Forelimb muscle (tissue), 1 donor: ENCODE data around the gene KIF25. TPM values are rescaled to one million over a fixed set of nuclear protein-coding genes. Genes with fewer than 3 reads are reported as not detected.

Experiments used
- DNase-seq: peaks from one replicate; pipeline ENCODE4 v3.0.0-alpha.2; 2013; ENCODE audit warnings: low read depth
- polyA plus RNA-seq: library from polyadenylated mRNA; unstranded; fragments of 120-200 nt; gene quantifications from one replicate; pipeline ENCODE4 v1.2.1, GENCODE V29; 2013; ENCODE audit not compliant: insufficient read length

KIF25 gene, protein sequence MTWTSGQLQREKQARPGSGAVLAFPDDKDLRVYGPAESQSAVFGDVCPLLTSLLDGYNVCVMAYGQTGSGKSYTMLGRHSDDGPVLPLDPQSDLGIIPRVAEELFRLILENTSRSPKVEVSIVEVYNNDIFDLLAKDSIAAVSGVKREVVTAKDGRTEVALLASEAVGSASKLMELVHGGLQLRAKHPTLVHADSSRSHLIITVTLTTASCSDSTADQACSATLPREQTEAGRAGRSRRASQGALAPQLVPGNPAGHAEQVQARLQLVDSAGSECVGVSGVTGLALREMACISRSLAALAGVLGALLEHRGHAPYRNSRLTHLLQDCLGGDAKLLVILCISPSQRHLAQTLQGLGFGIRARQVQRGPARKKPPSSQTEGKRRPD
- 0.73 TPM for polyA plus RNA-seq

DNA sequence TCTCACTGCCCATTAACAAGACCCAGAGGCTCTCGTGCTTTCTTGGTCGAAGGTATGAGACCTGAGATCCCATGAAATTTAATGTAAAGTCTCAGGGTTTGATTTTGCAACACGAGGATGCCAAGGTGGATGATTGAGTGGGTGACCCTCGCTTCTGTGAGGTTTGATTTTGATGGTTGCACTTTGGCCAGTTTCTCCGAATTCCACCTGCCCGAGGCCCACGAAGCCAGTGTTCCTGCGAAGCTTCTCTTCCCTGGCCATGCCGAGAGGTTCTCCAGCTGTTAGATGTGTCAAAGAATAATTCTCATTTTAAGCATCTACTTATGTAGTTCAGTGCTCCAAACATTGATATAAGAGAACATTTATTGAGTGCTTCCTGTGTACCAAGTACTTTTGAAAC lies at the start of gene KIF25:
Gene KIF25 (plus strand): TSS at position 30 of the 400 bp plus-strand sequence. CDS start 31,915 bp downstream, outside the sequence.
- DNase-seq, result no peak

DNA sequence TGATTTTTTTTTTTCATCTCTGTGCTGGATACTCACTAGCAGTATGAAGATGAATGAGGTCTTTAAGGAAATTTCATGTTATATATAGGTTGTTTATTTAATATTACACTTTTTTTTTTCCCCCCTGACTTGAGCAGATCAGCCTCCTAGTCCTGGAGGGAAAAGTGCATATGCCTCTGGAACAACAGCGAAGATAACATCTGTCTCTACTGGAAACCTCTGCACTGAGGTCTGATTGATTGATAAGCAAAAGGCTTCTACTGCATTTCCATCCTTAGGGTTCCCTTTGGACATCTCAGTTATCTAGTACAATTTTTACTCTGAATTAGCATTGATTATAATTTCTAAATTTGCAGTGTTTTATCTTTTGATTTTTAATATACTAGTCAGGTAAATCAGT lies 49.8 kb upstream of the KIF25 start:
- no peak for DNase-seq

GRCh38 chr6:167948716-167949115 lies 48.8 kb upstream of the KIF25 start:
- no peak for DNase-seq

DNA sequence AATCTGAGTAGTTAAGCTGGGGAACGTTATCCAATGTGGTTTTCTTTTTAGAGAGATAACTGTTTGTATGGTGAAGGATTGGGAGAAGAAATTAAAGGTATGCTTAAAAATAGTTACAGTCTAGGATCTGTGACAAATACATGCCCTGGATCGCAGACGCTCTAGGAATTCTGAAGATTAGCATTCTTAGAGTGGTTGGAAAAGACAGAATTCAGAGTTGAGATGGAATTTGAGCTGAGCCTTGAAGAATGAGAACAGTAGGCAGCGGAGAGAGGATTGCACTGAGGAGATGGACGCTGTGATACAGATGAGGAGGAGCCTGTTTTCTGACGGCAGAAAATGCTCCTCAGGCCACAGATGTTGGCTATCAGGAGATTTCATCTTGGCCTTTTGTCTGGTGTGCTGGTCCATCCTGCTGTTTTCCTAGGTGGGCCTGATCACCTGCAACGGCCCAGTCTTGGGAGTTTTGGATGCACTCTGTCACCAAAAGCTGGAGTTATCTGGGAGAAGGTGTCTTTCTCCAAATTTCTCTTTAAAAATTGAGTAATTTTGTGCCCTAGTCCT lies 48.3 kb upstream of the KIF25 start:
- no peak for DNase-seq

- DNase-seq, result no peak
These were observed 45.5 kb upstream of the KIF25 start for GRCh38 chr6:167951781-167952511.

- no peak for DNase-seq
These were observed 45.0 kb upstream of the KIF25 start for GRCh38 chr6:167952512-167952859.

DNA sequence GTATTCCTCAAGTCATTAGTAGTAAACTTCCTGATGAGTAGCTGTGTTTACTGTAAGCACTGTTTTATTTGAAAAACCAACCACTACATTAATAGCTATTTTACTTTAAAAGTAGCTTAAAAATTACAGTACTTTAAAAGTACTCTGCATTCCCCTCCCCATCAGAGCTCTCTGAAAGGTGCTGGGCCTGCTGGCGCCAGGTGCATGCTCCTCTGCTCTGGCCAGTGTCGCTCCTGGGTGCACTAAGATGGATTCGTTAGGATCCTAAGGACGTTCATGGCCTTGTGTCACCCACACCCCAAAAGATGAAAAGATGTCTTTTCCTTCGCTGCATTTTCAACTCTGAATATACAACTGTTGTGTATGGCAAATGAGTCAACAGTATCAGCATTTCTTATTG lies 43.9 kb upstream of the KIF25 start:
- no peak for DNase-seq

DNA sequence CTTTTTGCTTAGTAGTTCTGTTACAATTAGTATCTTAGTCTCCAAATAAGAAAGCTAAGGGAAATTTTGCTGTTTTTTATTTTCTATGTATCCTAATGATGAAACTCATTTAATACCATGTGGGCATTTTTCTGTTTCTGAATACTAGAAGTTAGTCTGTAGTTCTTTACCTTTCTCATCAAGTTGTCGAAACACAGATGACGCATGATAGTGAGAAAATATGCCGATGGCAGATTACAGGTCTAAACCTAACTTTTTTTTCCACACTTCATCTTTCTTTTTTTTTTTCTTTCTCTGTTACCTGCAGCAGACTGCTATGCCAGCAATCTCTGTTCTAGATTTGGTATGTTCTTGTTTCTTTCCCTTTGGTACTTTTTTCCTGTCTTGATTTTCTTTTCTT lies 43.3 kb upstream of the KIF25 start:
- no peak for DNase-seq

DNA sequence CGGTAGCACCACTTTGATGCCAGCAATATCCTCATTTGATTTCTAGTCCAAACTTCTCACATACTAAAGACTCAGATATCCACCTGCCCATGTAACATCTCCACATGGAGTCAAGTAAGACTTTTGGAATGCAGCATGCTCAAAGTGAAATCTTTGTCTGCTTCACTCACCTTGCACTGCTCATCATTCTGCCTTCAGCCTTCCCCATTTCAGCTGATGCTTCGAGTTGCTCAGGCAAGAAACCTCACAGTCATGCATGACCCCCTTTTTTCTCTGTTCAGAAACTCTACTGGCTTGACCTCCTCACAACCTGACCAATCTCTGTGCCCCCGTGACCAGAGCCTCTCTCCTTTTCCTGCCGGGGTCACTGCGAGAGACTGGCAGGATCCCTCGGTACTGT lies 41.0 kb upstream of the KIF25 start:
- no peak for DNase-seq

- no peak for DNase-seq
These were observed 40.4 kb upstream of the KIF25 start for GRCh38 chr6:167956983-167957492.

- DNase-seq, result no peak
These were observed 39.8 kb upstream of the KIF25 start for GRCh38 chr6:167957626-167958025.

DNA sequence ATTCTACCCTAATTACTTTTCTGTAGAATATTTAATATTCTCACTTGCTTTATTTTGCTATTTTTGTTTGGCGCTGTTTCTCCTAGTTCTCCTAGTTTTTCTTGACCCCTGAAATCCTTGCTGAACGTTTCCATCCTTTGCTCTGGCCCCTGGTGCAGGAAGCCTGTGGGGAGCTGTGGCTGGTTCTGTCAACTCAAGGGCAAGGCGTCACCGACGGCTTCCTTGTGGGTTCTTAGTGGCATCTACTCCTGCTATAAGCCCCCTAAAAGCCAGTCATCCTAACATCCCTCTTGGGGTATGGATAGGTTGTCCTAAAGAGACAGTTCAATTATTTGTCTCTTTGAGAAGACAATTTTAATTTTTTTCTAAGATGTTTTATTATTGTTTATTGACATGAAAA lies 36.9 kb upstream of the KIF25 start:
- DNase-seq, result no peak

GRCh38 chr6:167962711-167963110 lies 34.8 kb upstream of the KIF25 start:
- DNase-seq, result no peak

GRCh38 chr6:167963589-167964057 lies 33.8 kb upstream of the KIF25 start:
- DNase-seq, result no peak

GRCh38 chr6:167965592-167966539 lies 31.6 kb upstream of the KIF25 start:
- DNase-seq, result no peak

GRCh38 chr6:167966540-167966905 lies 30.9 kb upstream of the KIF25 start:
- DNase-seq, result no peak

GRCh38 chr6:167968091-167968490 lies 29.4 kb upstream of the KIF25 start:
- DNase-seq, result no peak

GRCh38 chr6:167970230-167970629 lies 27.2 kb upstream of the KIF25 start:
- DNase-seq, result no peak

- no peak for DNase-seq
These were observed 25.3 kb upstream of the KIF25 start for GRCh38 chr6:167972193-167972592.

GRCh38 chr6:167973148-167973885 lies 24.2 kb upstream of the KIF25 start:
- no peak for DNase-seq
